Measurements from ENCODE around the gene FAM118A.
"Not testable (repeated sequence)": the region's sequence is repeated elsewhere in the genome, so short reads cannot be mapped to it uniquely, and the experiment has no call there.

FAM118A gene

DNA sequence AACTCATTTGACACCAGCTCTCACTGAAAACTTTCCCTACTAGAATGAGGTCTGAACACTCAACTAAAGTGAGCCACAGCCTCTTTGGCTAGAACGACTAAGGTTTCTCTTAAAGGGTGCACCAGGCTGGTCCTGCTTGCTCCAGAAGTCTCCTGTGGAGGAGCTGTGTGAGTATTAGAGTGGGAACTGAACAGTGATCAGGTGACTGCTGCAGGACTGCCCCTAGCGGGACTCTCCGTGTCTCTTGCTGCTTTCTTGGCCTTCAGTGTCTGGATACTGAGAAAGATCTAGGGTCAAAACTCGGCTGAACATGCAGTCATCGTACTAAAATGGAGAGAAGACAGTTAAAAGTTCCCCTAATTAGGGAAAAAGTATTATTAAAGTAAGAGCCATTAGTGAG is 34.6 kb downstream of the FAM118A start:
- H3K27me3 ChIP-seq, result no peaks in the 10 kb centered on the region
- H3K4me2 ChIP-seq, result no peak overlapping the region
- TF ChIP-seq Cebpa-rat (IDR thresholded peaks at IDR 0.05), result no peak
- no peak overlapping the region for H3K4me3 ChIP-seq
- 0 out of 20 replicates have a peak, but pooled peaks cover 0 to 7% (median 0%) of the 10 kb centered on the region in 10 experiments for H3K4me1 ChIP-seq
- no peak overlapping the region for H3K9ac ChIP-seq
- no peaks in the 10 kb centered on the region for H3K9me3 ChIP-seq (replicated peaks in 1 of 11)
- peaks cover 50 to 87% (median 78%) of the 10 kb centered on the region in 11 experiments for H3K36me3 ChIP-seq
- no peak overlapping the region for H3K27ac ChIP-seq
- no peaks in the 10 kb centered on the region for H4K20me1 ChIP-seq

DNA sequence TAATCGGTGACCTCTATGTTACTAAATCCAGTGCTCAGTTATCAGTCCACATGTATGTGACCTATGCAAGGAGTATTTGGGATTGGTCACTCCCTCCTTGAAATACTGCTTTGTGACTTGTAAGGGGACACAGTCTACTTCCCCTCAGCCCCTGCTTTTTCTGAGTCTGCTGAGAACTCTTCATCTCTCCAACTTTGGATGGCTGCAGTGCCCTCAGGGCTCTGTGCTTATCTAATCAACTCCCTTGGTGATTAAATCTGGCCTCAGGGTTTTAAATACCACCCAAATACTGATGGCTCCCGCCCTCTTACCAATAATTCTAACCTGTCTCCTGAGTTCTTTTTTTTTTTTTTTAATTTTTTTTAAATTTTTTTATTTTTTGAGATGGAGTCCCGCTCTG is 40.2 kb downstream of the FAM118A start:
- no peaks in the 10 kb centered on the region for H4K20me1 ChIP-seq
- no peaks in the 10 kb centered on the region for H3K9me3 ChIP-seq (replicated peaks in 1 of 11)
- no peak overlapping the region for H3K27ac ChIP-seq
- TF ChIP-seq Cebpa-rat (IDR thresholded peaks at IDR 0.05), result no peak
- no peak overlapping the region for H3K4me3 ChIP-seq
- H3K4me1 ChIP-seq, result no peaks in the 10 kb centered on the region
- no peak overlapping the region for H3K4me2 ChIP-seq
- H3K27me3 ChIP-seq, result no peaks in the 10 kb centered on the region
- peaks cover 5 to 31% (median 24%) of the 10 kb centered on the region in 11 experiments; a peak in 18 of 22 replicates for H3K36me3 ChIP-seq
- no peak overlapping the region for H3K9ac ChIP-seq

- Histone ChIP-seq H3K9ac (no peak overlapping the region), H3K4me1 (peaks cover 0 to 7% (median 0%) of the 10 kb centered on the region in 10 experiments; a peak in 5 of 20 replicates), H3K36me3 (peaks cover 0 to 11% (median 4%) of the 10 kb centered on the region in 11 experiments; a peak in 14 of 22 replicates), H4K20me1 (no peaks in the 10 kb centered on the region), H3K27ac (no peak overlapping the region), H3K27me3 (no peaks in the 10 kb centered on the region), H3K4me2 (no peak overlapping the region), H3K9me3 (replicated peaks in 1 of 11) (no peaks in the 10 kb centered on the region), H3K4me3 (no peak overlapping the region)
- TF ChIP-seq Cebpa-rat (IDR thresholded peaks at IDR 0.05), result no peak
Measured at GRCh38 chr22:45351956-45352355, 42.2 kb downstream of the FAM118A start.

GRCh38 chr22:45352757-45353156 is 43.0 kb downstream of the FAM118A start:
- not testable (repeated sequence) for H3K27ac ChIP-seq; H3K36me3 ChIP-seq; H3K4me2 ChIP-seq; H3K4me3 ChIP-seq; H3K9ac ChIP-seq; H4K20me1 ChIP-seq; H3K27me3 ChIP-seq; H3K9me3 ChIP-seq (replicated peaks in 1 of 11)
- H3K4me1 ChIP-seq, result peaks cover 0 to 10% (median 0%) of the 10 kb centered on the region in 10 experiments; a peak in 6 of 20 replicates

DNA sequence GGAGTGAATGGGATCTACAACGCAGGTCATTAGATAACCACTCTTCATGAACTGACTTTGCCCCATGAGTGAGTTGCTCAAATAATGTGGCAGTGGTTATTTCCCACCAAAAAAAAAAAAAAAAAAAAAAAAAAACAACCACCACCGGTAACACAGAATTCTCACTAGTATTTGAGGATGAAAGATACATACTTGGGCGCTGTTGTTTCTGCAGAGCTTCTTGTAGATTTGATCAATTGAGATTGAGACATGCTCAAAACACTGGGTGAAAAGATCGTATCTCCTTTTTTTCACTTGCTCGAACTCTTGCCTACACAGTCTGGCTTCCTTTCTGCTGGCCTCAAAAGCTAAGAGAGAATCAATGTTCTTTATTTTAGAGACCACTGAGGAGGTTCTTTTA is 44.1 kb downstream of the FAM118A start:
- TF ChIP-seq Cebpa-rat (IDR thresholded peaks at IDR 0.05), result no peak
- Histone ChIP-seq H3K4me2 (no peak overlapping the region), H3K9ac (no peak overlapping the region), H3K36me3 (no peaks in the 10 kb centered on the region), H3K4me3 (no peak overlapping the region), H3K9me3 (replicated peaks in 1 of 11) (no peaks in the 10 kb centered on the region), H3K27ac (no peak overlapping the region), H3K4me1 (peaks cover 0 to 10% (median 0%) of the 10 kb centered on the region in 10 experiments; a peak in 6 of 20 replicates), H4K20me1 (no peaks in the 10 kb centered on the region), H3K27me3 (no peaks in the 10 kb centered on the region)

- no peak for TF ChIP-seq Cebpa-rat (IDR thresholded peaks at IDR 0.05)
- H3K4me2 ChIP-seq, result no peak overlapping the region
Measured at GRCh38 chr22:45357490-45357889, 47.8 kb downstream of the FAM118A start.

DNA sequence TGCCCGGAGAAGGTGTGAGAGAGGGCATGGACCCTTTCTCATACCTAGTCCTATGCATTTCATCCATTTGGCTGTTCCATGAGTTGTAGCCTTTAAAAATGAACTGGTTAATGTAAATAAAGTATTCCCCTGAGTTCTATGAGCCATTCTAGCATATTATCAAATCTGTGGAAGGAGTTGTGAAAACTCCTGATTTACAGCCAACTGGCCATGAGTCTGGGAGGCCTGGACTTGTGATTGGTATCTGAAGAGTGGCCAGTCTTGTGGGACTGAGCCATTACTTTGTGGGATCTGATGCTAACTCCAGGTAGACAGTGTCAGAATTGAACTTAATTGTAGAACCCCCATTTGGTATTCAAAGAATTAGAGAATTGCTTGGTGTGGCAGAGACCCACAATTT is 48.4 kb downstream of the FAM118A start:
- no peaks in the 10 kb centered on the region for H3K9me3 ChIP-seq (replicated peaks in 1 of 11)
- H3K4me3 ChIP-seq, result no peak overlapping the region
- no peaks in the 10 kb centered on the region for H3K27me3 ChIP-seq
- no peaks in the 10 kb centered on the region for H4K20me1 ChIP-seq
- H3K27ac ChIP-seq, result no peak overlapping the region
- no peak overlapping the region for H3K9ac ChIP-seq
- H3K36me3 ChIP-seq, result no peaks in the 10 kb centered on the region
- no peak for TF ChIP-seq Cebpa-rat (IDR thresholded peaks at IDR 0.05)
- H3K4me1 ChIP-seq, result peaks cover 0 to 10% (median 0%) of the 10 kb centered on the region in 10 experiments; a peak in 6 of 20 replicates
- no peak overlapping the region for H3K4me2 ChIP-seq

More at GRCh38 chr22:45357490-45357889, 47.8 kb downstream of the FAM118A start:
- no peaks in the 10 kb centered on the region for H3K27me3 ChIP-seq
- 0 out of 22 replicates have a peak overlapping the region, but pooled peaks of 1 of the 11 experiments have one; percentile 29 for H3K27ac ChIP-seq
- peaks cover 0 to 10% (median 0%) of the 10 kb centered on the region in 10 experiments; a peak in 6 of 20 replicates for H3K4me1 ChIP-seq
- no peaks in the 10 kb centered on the region for H3K36me3 ChIP-seq
- no peak overlapping the region for H3K9ac ChIP-seq
- no peaks in the 10 kb centered on the region for H4K20me1 ChIP-seq
- H3K9me3 ChIP-seq (replicated peaks in 1 of 11), result no peaks in the 10 kb centered on the region
- H3K4me3 ChIP-seq, result no peak overlapping the region

DNA sequence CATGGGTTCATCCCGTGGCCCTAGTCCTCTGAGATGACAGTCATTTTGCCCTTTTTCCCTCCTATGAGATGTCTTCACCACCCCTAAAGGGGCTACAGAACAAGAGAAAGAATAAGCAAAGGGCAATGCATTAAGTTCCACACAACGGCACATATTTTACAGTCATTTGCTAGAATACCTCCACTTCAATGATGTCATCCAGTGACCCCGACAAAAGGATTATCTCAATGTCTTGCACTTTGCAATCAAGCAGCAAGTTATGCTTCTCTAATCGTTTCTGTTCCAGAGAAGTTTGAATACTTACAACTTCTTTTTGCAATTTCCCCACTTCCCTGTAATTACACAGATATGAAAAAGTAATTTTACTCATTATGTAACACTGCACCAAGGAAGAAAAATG is 49.9 kb downstream of the FAM118A start:
- Histone ChIP-seq H3K4me3 (no peak overlapping the region), H3K9me3 (replicated peaks in 1 of 11) (no peaks in the 10 kb centered on the region), H4K20me1 (no peaks in the 10 kb centered on the region), H3K36me3 (no peaks in the 10 kb centered on the region), H3K4me1 (peaks cover 0 to 10% (median 0%) of the 10 kb centered on the region in 10 experiments; a peak in 6 of 20 replicates), H3K27ac (no peak overlapping the region), H3K9ac (no peak overlapping the region), H3K27me3 (no peaks in the 10 kb centered on the region), H3K4me2 (no peak overlapping the region)
- TF ChIP-seq Cebpa-rat (IDR thresholded peaks at IDR 0.05), result no peak

DNA sequence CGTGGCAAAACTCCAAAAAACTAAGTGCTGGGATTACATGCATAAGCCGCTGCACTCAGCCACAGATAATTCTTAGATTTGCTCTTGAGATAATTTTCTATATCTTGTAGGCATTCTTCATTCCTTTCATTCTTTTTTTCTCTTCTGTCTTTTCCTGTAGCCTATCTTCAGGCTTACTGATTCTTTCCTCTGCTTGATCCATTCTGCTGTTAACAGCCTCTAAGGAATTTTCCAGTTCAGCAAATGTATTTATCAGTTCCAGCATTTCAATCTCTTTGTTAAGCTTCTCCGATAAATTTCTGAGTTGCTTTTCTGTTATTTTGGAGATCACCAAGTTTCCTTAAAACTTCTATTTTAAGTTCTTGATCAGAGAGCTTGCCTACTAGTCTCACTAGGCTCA is 57.0 kb downstream of the FAM118A start:
- Histone ChIP-seq H3K27ac (no peak overlapping the region), H3K9ac (no peak overlapping the region), H3K4me2 (no peak overlapping the region), H3K27me3 (no peaks in the 10 kb centered on the region), H3K9me3 (replicated peaks in 1 of 11) (peaks cover 18 to 24% (median 20%) of the 10 kb centered on the region in 11 experiments), H3K4me1 (no peaks in the 10 kb centered on the region), H3K4me3 (no peak overlapping the region), H3K36me3 (no peaks in the 10 kb centered on the region; a peak in 1 of 22 replicates), H4K20me1 (no peaks in the 10 kb centered on the region)
- TF ChIP-seq Cebpa-rat (IDR thresholded peaks at IDR 0.05), result no peak

- not testable (repeated sequence) for H3K36me3 ChIP-seq, H3K27me3 ChIP-seq, H3K4me2 ChIP-seq, H3K4me3 ChIP-seq, H3K9ac ChIP-seq, H3K27ac ChIP-seq, H4K20me1 ChIP-seq
- H3K4me1 ChIP-seq, result peaks cover 7 to 17% (median 14%) of the 10 kb centered on the region in 10 experiments; a peak in 14 of 20 replicates
- peaks cover 10 to 23% (median 17%) of the 10 kb centered on the region in 11 experiments; a peak in 18 of 22 replicates for H3K9me3 ChIP-seq (replicated peaks in 1 of 11)
Measured at GRCh38 chr22:45373592-45373991, 63.9 kb downstream of the FAM118A start.

All from BLaER1 treated with 17β-estradiol and CSF1 and Interleukin-3, amounts not matched to agents 10 nM and 100 nM (cell line).